ENCODE data around the gene RUNX3.

The RUNX3 gene

GRCh38 chr1:24945354-24946326 lies 15.6 kb upstream of the RUNX3 start:
- FAIRE-seq, result no peak

- no peak for FAIRE-seq
Measured at GRCh38 chr1:24944318-24944717, 14.2 kb upstream of the RUNX3 start.

- FAIRE-seq, result no peak
Measured at GRCh38 chr1:24942789-24943188, 12.7 kb upstream of the RUNX3 start.

- no peak for FAIRE-seq
Measured at GRCh38 chr1:24941564-24941963, 11.5 kb upstream of the RUNX3 start.

- FAIRE-seq, result no peak
Measured at GRCh38 chr1:24940231-24940630, 10.2 kb upstream of the RUNX3 start.

GRCh38 chr1:24939675-24940193 lies 9.7 kb upstream of the RUNX3 start:
- no peak for FAIRE-seq

GRCh38 chr1:24939040-24939674 lies 9.1 kb upstream of the RUNX3 start:
- FAIRE-seq, result no peak

- no peak for FAIRE-seq
Measured at GRCh38 chr1:24938276-24938675, 8.2 kb upstream of the RUNX3 start.

GRCh38 chr1:24936684-24937083 lies 6.6 kb upstream of the RUNX3 start:
- FAIRE-seq, result no peak

GRCh38 chr1:24935615-24936484 lies 5.8 kb upstream of the RUNX3 start:
- FAIRE-seq, result no peak

GRCh38 chr1:24935196-24935526 lies 5.1 kb upstream of the RUNX3 start:
- FAIRE-seq, result no peak

GRCh38 chr1:24934310-24935195 lies 4.5 kb upstream of the RUNX3 start:
- no peak for FAIRE-seq

- no peak for FAIRE-seq
Measured at GRCh38 chr1:24933468-24933867, 3.4 kb upstream of the RUNX3 start.

GRCh38 chr1:24932725-24933294 lies 2.7 kb upstream of the RUNX3 start:
- no peak for FAIRE-seq

GRCh38 chr1:24932284-24932683 lies 2.2 kb upstream of the RUNX3 start:
- FAIRE-seq, result no peak

GRCh38 chr1:24931468-24932231 lies 1.6 kb upstream of the RUNX3 start:
- FAIRE-seq, result no peak

GRCh38 chr1:24931146-24931467 lies 1.0 kb upstream of the RUNX3 start:
- FAIRE-seq, result no peak

GRCh38 chr1:24929398-24930259 lies 447 bp downstream of the RUNX3 start:
- no peak for FAIRE-seq

GRCh38 chr1:24928689-24929397 lies 1.2 kb downstream of the RUNX3 start:
- FAIRE-seq, result no peak
